Measurements from ENCODE around the gene RAB31. TPM values are rescaled to one million over a fixed set of nuclear protein-coding genes. Genes with fewer than 3 reads are reported as not detected.

The RAB31 gene
- polyA plus RNA-seq, 2 of the 4 experiments (the other 2 are of a cell fraction), result 16.9 to 46.3 TPM

GRCh38 chr18:9796935-9797549, 88.9 kb downstream of the RAB31 start:
- 58% methylated on average over 9 of the region's 9 CpGs for WGBS (ENCODE audit: missing lambda C conversion rate)
- H3K4me2 ChIP-seq, result peak overlapping the region; percentile 2; the same call in 1 of the 3 replicates

GRCh38 chr18:9802175-9803062, 94.3 kb downstream of the RAB31 start:
- TF ChIP-seq FOSB (CRISPR knock-in tag; IDR thresholded peaks at IDR 0.05) (no peak), MAFK (IDR thresholded peaks at IDR 0.05; ENCODE audit: partially characterized antibody) (peak; percentile 48)
- ATAC-seq, result no peak
- no peaks in the 10 kb centered on the region for H3K9me3 ChIP-seq
- FAIRE-seq, result no peak
- peak overlapping the region; percentile 63 for H3K4me2 ChIP-seq
- no peak overlapping the region for H3K4me3 ChIP-seq
- no peak for DNase-seq (ENCODE audit: low read depth in 1 of 2, low spot score in 1 of 2)
- ChIA-PET POLR2A (no interaction called here), CTCF (interaction anchor here (1.0 kb wide), 1 partner anchor 32 kb away, joined by 5 read pairs; no protein-coding TSS in a partner anchor)
- H3K4me1 ChIP-seq, result peaks cover 40% of the 10 kb centered on the region
- H3K27ac ChIP-seq, result peak overlapping the region; percentile 66 to 82
- 88% methylated on average over 4 of the region's 4 CpGs for WGBS (ENCODE audit: missing lambda C conversion rate)

More at GRCh38 chr18:9796935-9797549, 88.9 kb downstream of the RAB31 start:
- DNase-seq (ENCODE audit: low read depth in 1 of 2, low spot score in 1 of 2) (no peak), ATAC-seq (no peak), FAIRE-seq (no peak)
- TF ChIP-seq EHMT2 (IDR thresholded peaks at IDR 0.05; ENCODE audit: low read depth), result no peak
- TF ChIP-seq POLR2AphosphoS2 (conservative IDR thresholded peaks at IDR 0.05; ENCODE audit: low read length), result no peak
- TF ChIP-seq RCOR1 (IDR thresholded peaks at IDR 0.05; ENCODE audit: low read depth, low read length), result no peak
- no peak for TF ChIP-seq RNF2 (IDR thresholded peaks at IDR 0.05; ENCODE audit: borderline replicate concordance, low read depth)
- no peak for TF ChIP-seq HOXA7 (CRISPR knock-in tag; IDR thresholded peaks at IDR 0.05)
- TF ChIP-seq ZSCAN20 (CRISPR knock-in tag; IDR thresholded peaks at IDR 0.05), result no peak
- no peak for TF ChIP-seq MAFK (IDR thresholded peaks at IDR 0.05; ENCODE audit: partially characterized antibody)
- H3K4me3 ChIP-seq, result no peak overlapping the region
- ChIA-PET CTCF (interaction anchor here (1.3 kb wide), 1 partner anchor 28 kb away, joined by 3 read pairs; no protein-coding TSS in a partner anchor), POLR2A (no interaction called here)
- no peaks in the 10 kb centered on the region for H3K9me3 ChIP-seq
- H3K27ac ChIP-seq, result peak overlapping the region in 1 of 2 experiments; percentile 61; a peak in 1 of 6 replicates
- H3K4me1 ChIP-seq, result peaks cover 19% of the 10 kb centered on the region

- ChIA-PET CTCF (interaction anchor here (1.0 to 1.3 kb wide), 2 partner anchors 33 to 148 kb away, joined by 3 to 5 read pairs; no protein-coding TSS in a partner anchor), POLR2A (no interaction called here)
- H3K4me1 ChIP-seq, result peaks cover 44% of the 10 kb centered on the region
- peak in 1 of 2 experiments; percentile 56; a peak in 3 of 6 replicates for ATAC-seq
- H3K4me3 ChIP-seq, result no peak overlapping the region
- DNase-seq (ENCODE audit: low read depth in 1 of 2, low spot score in 1 of 2), result no peak
- H3K9me3 ChIP-seq, result no peaks in the 10 kb centered on the region
- H3K27ac ChIP-seq, result peak overlapping the region; percentile 66 to 82
- H3K4me2 ChIP-seq, result peak overlapping the region; percentile 63
- 50% methylated on average over 6 of the region's 6 CpGs for whole genome bisulfite sequencing (ENCODE audit: missing lambda C conversion rate)
- FAIRE-seq, result no peak
- TF ChIP-seq RFX5 (IDR thresholded peaks at IDR 0.05) (no peak), CEBPB (IDR thresholded peaks at IDR 0.05) (peak in 1 of 2 experiments; percentile 22; a peak in 2 of 4 replicates)
Measured at GRCh38 chr18:9803063-9803697, 95.1 kb downstream of the RAB31 start.

GRCh38 chr18:9803698-9804516, 95.8 kb downstream of the RAB31 start:
- H3K4me2 ChIP-seq, result peak overlapping the region; percentile 63
- peak overlapping the region; percentile 66 to 82 for H3K27ac ChIP-seq
- WGBS (ENCODE audit: missing lambda C conversion rate), result 89% methylated on average over 19 of the region's 19 CpGs
- peaks cover 47% of the 10 kb centered on the region for H3K4me1 ChIP-seq
- no peak for FAIRE-seq
- CTCF ChIA-PET, result interaction anchor here (1.0 to 1.3 kb wide), 4 partner anchors 20 to 191 kb away, joined by 3 to 5 read pairs (median 3); no protein-coding TSS in a partner anchor
- TF ChIP-seq MAFK (IDR thresholded peaks at IDR 0.05; ENCODE audit: partially characterized antibody), result no peak
- no peaks in the 10 kb centered on the region for H3K9me3 ChIP-seq
- POLR2A ChIA-PET, result no interaction called here
- no peak overlapping the region for H3K4me3 ChIP-seq
- DNase-seq (ENCODE audit: low read depth in 1 of 2, low spot score in 1 of 2), result no peak
- ATAC-seq, result peak; percentile 19 to 46; a peak in 4 of 6 replicates

All from A549 (cell line).